Embryonic facial prominence (tissue), 1 donor: ENCODE data around the gene AMOTL2.

Experiments used
- DNase-seq: peaks from one replicate; pipeline ENCODE4 v3.0.0-alpha.2; 2016; ENCODE audit errors: extremely low spot score

Gene AMOTL2

GRCh38 chr3:134374105-134374790 lies at the start of gene AMOTL2:
Gene AMOTL2, minus strand, starts transcription at chr3:134374447. Its CDS starts 3,014 bp downstream, at chr3:134371433.
- DNase-seq: peak; percentile 91

GRCh38 chr3:134423153-134423552 lies 48.9 kb upstream of the AMOTL2 start:
- DNase-seq: no peak

- no peak for DNase-seq
Observed at GRCh38 chr3:134419960-134420321, 45.7 kb upstream of the AMOTL2 start.

- DNase-seq: no peak
Observed at GRCh38 chr3:134419214-134419959, 45.1 kb upstream of the AMOTL2 start.

- DNase-seq: no peak
Observed at GRCh38 chr3:134409041-134409440, 34.8 kb upstream of the AMOTL2 start.

- no peak for DNase-seq
Observed at GRCh38 chr3:134407239-134407625, 33.0 kb upstream of the AMOTL2 start.

GRCh38 chr3:134406331-134407238 lies 32.3 kb upstream of the AMOTL2 start:
- DNase-seq: no peak

- DNase-seq: no peak
Observed at GRCh38 chr3:134404366-134404885, 30.2 kb upstream of the AMOTL2 start.

- no peak for DNase-seq
Observed at GRCh38 chr3:134397755-134398154, 23.5 kb upstream of the AMOTL2 start.

- no peak for DNase-seq
Observed at GRCh38 chr3:134395103-134395502, 20.9 kb upstream of the AMOTL2 start.

- no peak for DNase-seq
Observed at GRCh38 chr3:134394380-134394779, 20.1 kb upstream of the AMOTL2 start.

GRCh38 chr3:134393074-134393473 lies 18.8 kb upstream of the AMOTL2 start:
- DNase-seq: no peak

GRCh38 chr3:134392336-134392983 lies 18.2 kb upstream of the AMOTL2 start:
- no peak for DNase-seq

- no peak for DNase-seq
Observed at GRCh38 chr3:134389865-134390264, 15.6 kb upstream of the AMOTL2 start.

GRCh38 chr3:134388788-134389485 lies 14.7 kb upstream of the AMOTL2 start:
- no peak for DNase-seq

- no peak for DNase-seq
Observed at GRCh38 chr3:134388292-134388691, 14.0 kb upstream of the AMOTL2 start.

GRCh38 chr3:134387293-134387692 lies 13.0 kb upstream of the AMOTL2 start:
- no peak for DNase-seq

- DNase-seq: no peak
Observed at GRCh38 chr3:134384963-134385362, 10.7 kb upstream of the AMOTL2 start.

GRCh38 chr3:134381831-134382442 lies 7.7 kb upstream of the AMOTL2 start:
- DNase-seq: peak; percentile 54

- DNase-seq: no peak
Observed at GRCh38 chr3:134381076-134381475, 6.8 kb upstream of the AMOTL2 start.

- DNase-seq: no peak
Observed at GRCh38 chr3:134380249-134380648, 6.0 kb upstream of the AMOTL2 start.
